GM18858 (cell line): Measurements from ENCODE around the gene C5orf47.

Experiments
- ATAC-seq: cut with Tn5 transposase; IDR thresholded peaks from one replicate; pipeline ENCODE4 v1.9.1; 2021; ENCODE audit not compliant: unreplicated experiment

Gene C5orf47

DNA sequence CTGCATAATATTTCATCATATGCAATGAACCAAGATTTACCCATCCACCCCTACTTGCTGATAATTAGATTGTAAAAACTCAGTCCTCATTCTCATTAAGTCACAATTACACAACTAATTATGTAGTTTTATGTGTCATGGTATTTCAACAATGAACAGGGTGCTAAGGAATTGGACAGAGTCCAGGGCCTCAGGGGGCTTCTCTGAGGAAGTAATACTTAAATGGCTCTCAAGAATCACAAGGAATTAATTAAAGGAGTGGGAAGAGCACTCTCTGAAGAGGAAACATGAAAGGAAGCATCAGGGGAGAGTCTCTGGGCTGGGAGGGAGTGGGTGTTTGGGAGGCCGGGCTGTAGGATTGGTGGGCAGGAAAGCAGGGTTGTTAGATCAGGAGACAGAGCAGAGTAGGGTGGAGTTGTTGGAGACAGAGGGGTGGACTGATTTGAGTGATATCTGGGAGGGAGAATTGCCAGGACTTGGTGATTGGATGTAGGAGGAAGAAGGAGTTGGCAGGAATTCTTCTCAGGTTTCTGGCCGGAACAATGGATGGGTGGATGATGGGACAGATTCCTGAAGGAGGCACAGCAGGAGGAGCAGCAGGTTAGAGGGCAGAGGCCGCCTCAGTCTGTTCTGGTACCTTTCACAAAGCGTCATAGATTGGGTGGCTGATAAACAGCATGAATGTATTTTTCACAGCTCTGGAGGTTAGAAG is 33.6 kb downstream of the C5orf47 start:
- ATAC-seq, result no peak

- no peak for ATAC-seq
Measured at GRCh38 chr5:174030286-174030685, 41.3 kb downstream of the C5orf47 start.

- no peak for ATAC-seq
Measured at GRCh38 chr5:174044466-174045254, 55.7 kb downstream of the C5orf47 start.

- ATAC-seq, result no peak
Measured at GRCh38 chr5:174045470-174046025, 56.6 kb downstream of the C5orf47 start, which contains the start of gene NSG2. NSG2 (plus strand) TSS chr5:174045706; CDS start chr5:174046756, 1,050 bp downstream.

- no peak for ATAC-seq
Measured at GRCh38 chr5:174046558-174046957, 57.6 kb downstream of the C5orf47 start.

DNA sequence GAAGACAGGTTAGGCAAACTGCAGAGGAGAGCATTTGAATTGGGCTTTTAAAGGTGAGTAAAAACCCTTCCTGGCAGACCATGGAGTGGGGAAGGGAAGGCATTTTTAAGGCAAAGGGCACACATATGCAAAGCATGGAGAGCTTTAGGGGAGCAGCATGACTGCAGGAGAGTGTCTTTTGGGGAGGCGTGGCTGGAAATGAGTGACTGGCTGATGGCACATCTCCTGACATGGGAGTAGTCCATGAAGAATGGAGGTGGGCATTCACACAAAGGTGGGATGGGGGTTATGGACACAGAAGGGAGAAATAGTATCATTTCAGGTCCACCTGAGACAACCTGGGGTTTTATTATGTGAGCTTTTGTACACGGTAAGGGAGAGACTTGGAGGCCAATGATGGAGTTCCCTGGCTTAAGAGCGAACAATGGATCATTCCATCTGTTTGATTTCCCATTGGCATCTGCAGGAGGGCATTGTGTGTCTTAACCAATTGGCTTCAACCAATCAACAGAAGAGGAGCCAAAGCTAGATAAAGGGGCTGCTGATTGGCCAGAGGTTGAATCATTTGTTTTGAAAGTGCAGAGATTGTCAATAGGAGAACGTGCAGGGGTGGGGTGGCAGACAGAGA is 58.6 kb downstream of the C5orf47 start:
- ATAC-seq, result no peak

- no peak for ATAC-seq
Measured at GRCh38 chr5:174052636-174053035, 63.7 kb downstream of the C5orf47 start.

DNA sequence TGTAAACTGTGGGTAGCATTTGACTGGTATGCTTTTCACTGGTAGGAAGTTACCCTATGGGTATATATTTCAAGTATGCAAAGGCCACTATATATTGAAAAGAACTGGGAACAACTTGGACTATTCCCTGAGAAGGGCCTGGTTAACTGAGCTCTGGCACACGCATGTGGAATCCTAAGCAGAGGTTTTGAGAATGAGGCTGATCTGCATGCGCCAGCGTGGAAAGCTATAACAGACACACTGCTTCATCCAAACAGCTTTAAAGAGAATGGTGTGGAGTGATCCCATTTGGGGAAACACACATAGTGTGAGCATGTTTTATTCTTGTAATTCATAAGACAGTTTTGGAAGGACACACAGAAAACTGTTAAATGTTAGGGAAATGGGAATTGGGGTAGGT is 64.9 kb downstream of the C5orf47 start:
- ATAC-seq, result no peak
